Fibroblast of pulmonary artery (primary cell): Measurements from ENCODE around the gene TMEM121.

Experiments
- DNase-seq: peaks from one replicate; pipeline ENCODE4 v3.0.0-alpha.2; 2010; ENCODE audit warnings: low read depth
- H3K4me3 ChIP-seq: replicated peaks from 2 replicates; pipeline ENCODE4 v1.5.1; 2011; ENCODE audit warnings: low read depth, mild to moderate bottlenecking, control low read depth, low read length, moderate library complexity
- CTCF ChIP-seq: IDR thresholded peaks from 2 replicates; pipeline ENCODE4 v1.5.1; 2011; ENCODE audit warnings: mild to moderate bottlenecking, control low read depth, low read length, inconsistent platforms; ENCODE audit errors: missing control alignments

The TMEM121 gene

GRCh38 chr14:105534586-105534985, 8.2 kb downstream of the TMEM121 start:
- no peak for DNase-seq
- no peak for TF ChIP-seq CTCF
- no peak overlapping the region for H3K4me3 ChIP-seq

- no peak for DNase-seq
- no peak for TF ChIP-seq CTCF
- H3K4me3 ChIP-seq, result no peak overlapping the region
Measured at GRCh38 chr14:105536051-105536450, 9.7 kb downstream of the TMEM121 start.

- no peak for DNase-seq
- TF ChIP-seq CTCF, result no peak
- H3K4me3 ChIP-seq, result no peak overlapping the region
Measured at GRCh38 chr14:105536691-105537579, 10.6 kb downstream of the TMEM121 start.

- peak; percentile 84 for TF ChIP-seq CTCF
- no peak overlapping the region for H3K4me3 ChIP-seq
- no peak for DNase-seq
Measured at GRCh38 chr14:105537580-105538474, 11.4 kb downstream of the TMEM121 start.

- DNase-seq, result no peak
- H3K4me3 ChIP-seq, result no peak overlapping the region
- TF ChIP-seq CTCF, result no peak
Measured at GRCh38 chr14:105538481-105539049, 12.2 kb downstream of the TMEM121 start.

- DNase-seq, result no peak
- TF ChIP-seq CTCF, result no peak
- H3K4me3 ChIP-seq, result no peak overlapping the region
Measured at GRCh38 chr14:105540811-105541210, 14.4 kb downstream of the TMEM121 start.
